ENCODE data around the gene AIMP2.
"Not testable (repeated sequence)": the region's sequence is repeated elsewhere in the genome, so short reads cannot be mapped to it uniquely, and the experiment has no call there.

Gene AIMP2

DNA sequence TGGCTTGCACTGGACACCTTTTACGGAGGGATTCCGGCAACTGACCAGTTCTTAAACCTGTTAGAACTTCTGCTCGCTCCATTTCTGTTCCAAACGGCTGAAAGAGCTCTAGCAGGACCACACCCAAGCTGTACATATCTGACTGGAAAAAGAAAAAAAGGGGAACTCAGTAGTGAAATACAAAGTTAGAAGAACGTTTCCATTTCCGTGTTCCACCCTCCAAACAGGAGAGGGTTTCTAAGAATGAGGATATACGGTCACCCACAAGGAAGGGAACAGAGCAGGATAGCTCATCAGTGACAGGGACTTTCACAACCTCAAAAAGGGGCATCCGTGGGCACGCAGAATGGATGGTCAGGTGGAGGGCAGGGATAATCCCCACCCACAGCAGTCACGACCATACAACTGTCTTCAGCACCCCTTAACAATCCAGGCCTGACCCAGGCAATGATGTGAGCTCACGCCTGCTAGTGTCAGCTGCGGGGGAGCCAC, 17.8 kb downstream of the AIMP2 start:
- no peak for DNase-seq

DNA sequence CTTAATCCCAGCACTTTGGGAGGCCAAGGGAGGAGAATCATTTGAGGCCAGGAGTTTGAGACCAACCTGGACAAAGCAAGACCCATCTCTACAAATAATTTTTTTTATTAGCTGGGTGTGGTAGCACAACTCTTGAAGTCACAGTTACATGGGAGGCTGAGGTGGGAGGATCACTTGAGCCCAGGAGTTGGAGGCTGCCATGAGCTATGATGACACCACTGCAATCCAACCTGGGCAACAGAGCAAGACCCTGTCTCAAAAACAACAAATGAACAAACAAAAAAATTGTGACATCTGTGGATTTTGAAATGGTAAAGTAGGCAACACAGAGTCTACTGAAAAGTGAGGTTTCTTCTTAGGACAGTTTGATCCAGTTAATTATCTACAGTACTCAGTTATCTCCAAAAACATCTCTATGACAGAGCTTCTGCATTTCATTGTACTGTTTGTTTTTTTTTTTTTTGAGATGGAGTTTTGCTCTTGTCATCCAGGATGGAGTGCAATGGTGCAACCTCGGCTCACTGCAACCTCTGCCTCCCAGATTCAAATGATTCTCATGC, 18.8 kb downstream of the AIMP2 start:
- DNase-seq = no peak

DNA sequence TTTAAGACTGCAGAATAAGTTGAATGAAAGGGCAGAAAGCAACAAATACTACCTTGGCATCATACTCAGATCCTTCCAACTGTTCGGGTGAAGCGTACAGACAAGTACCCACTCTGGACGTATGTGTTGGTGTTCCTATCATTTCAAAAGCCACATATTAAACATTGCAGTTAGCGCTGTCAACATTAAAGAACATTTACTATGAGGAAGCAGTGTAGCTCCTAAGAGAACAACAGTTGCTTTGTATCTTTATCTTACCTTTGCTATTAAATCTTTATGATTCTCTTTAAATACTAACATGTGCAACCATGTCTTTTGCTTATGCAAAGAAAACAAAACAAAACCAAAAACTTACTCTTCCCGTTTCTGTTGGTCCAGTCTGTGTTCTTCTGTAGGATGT, 19.5 kb downstream of the AIMP2 start:
- no peak for DNase-seq

DNA sequence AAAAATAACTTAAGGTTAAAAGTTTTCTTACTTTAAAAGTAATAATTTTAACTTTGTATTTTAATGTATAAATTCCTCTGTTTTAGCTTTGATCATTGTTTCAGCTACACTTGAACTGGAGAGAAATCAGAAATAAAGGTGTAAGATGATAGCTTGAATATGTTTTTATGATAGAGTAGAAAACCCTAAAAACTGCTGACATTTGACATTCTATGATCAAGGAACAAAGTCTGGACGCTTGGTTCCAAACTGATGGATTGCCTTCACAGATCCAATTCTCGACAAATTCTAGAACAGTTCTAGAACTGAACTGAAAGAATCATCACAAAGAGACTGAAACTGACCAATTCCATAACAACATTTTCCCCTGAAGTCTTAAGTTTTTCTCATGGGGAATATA, 21.9 kb downstream of the AIMP2 start, which contains the start of gene ANKRD61:
Gene ANKRD61, plus strand, starts transcription at position 389 of the 400 bp plus-strand sequence. Its CDS starts 0 bp downstream, at position 389.
- DNase-seq = no peak

GRCh38 chr7:6031567-6031966, 22.5 kb downstream of the AIMP2 start:
- no peak for DNase-seq

GRCh38 chr7:6032167-6032566, 23.1 kb downstream of the AIMP2 start:
- no peak for DNase-seq

GRCh38 chr7:6032641-6033040, 23.6 kb downstream of the AIMP2 start:
- DNase-seq = no peak

- no peak for DNase-seq
Observed at GRCh38 chr7:6035165-6035564, 26.1 kb downstream of the AIMP2 start.

DNA sequence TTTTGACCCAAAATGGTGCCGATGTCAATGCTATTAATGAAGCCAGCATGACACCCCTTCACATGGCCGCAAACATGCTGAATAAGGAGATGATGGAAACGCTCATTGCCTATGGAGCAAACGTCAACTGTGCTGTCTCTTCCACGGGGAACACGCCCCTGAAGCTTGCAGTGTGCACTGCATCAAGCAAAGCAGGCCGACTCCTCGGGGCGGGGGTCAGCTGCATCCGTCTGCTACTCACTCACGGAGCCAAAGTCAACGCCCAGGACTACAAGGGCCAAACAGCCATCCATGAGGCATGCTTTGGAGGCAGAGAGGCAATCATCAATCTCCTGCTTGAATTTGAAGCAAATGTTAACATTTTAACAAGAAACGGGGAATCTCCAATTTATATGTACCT, 26.6 kb downstream of the AIMP2 start:
- DNase-seq = no peak

DNA sequence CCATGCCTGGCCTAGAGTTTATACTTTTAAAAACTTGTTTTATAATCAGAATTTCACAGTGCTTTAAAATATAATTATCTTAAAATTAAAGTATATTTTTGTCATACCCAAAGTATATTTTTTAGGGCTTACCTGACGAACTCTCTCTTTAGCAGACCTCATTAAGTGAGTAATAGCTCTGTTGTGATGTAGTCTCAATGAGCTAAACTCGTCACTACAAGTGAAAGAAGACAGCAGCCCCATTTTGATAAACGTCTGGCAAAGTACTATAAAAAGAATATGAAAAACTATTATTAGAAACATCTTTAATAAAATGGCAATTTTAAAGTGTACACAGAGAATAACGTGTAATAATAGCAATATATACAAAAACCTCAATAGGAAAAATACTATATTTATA, 40.7 kb downstream of the AIMP2 start:
- DNase-seq = no peak

- DNase-seq = not testable (repeated sequence)
Observed at GRCh38 chr7:6051185-6051584, 42.1 kb downstream of the AIMP2 start.

- DNase-seq = no peak
Observed at GRCh38 chr7:6056616-6057015, 47.5 kb downstream of the AIMP2 start.

GRCh38 chr7:6057316-6058129, 48.5 kb downstream of the AIMP2 start:
- DNase-seq = no peak

GRCh38 chr7:6059941-6060340, 50.9 kb downstream of the AIMP2 start:
- not testable (repeated sequence) for DNase-seq

GRCh38 chr7:6071406-6071805, 62.3 kb downstream of the AIMP2 start:
- no peak for DNase-seq
